K562 (cell line): Measurements from ENCODE around the gene ATXN1.

Experiments used
- CAMTA2 ChIP-seq: fragments of 250-450 bp; sonication (Bioruptor Pico); conservative IDR thresholded peaks from 2 replicates; pipeline ENCODE4 v1.5.1; 2022
- NCOA2 ChIP-seq, 2 experiments: fragments of 450-650 bp; IDR thresholded peaks; 2 replicates each; pipeline ENCODE4 v1.6.1; 2018; ENCODE audit warnings: mild to moderate bottlenecking in 2 of 2, moderate library complexity in 1 of 2; ENCODE audit not compliant: partially characterized antibody in 2 of 2
- PML ChIP-seq: IDR thresholded peaks from 2 replicates; pipeline ENCODE4 v1.6.1; 2012; ENCODE audit warnings: low read length, inconsistent platforms
- POLR2A ChIP-seq: fragments of 450-650 bp; conservative IDR thresholded peaks from 2 replicates; pipeline ENCODE4 v1.6.1; 2016
- ZNF592 ChIP-seq: fragments of 450-650 bp; IDR thresholded peaks from 2 replicates; pipeline ENCODE4 v1.6.1; 2017; ENCODE audit warnings: antibody characterized with exemption, mild to moderate bottlenecking

DNA sequence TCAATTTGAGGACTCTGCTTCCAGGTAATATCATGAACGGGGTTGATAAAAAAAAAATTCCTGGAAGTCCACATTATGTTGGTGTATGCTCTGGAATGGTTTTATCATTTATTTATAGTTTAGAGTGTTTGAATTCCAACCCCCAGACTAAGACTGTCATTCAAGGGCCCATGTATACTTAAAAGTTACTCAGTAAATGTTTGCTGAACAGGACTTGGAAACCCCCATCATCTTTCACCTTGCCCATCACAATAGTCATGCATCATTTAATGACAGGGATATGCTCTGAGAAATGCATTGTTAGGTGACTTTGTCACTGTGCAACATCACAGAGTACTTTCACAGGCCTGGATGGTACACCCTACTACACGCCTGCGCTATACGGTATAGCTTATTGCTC, 104.8 kb downstream of the ATXN1 start:
- TF ChIP-seq PML, result no peak
- TF ChIP-seq NCOA2 (IDR thresholded peaks at IDR 0.05; ENCODE audit: partially characterized antibody in 2 of 2), result no peak
- TF ChIP-seq POLR2A, result no peak
- no peak for TF ChIP-seq ZNF592
- no peak for TF ChIP-seq CAMTA2 (CRISPR knock-in tag)
